Fibroblast of villous mesenchyme (primary cell): ENCODE measurements around the gene CDC14A. TPM values are rescaled to one million over a fixed set of nuclear protein-coding genes. Genes with fewer than 3 reads are reported as not detected.

Experiments
- DNase-seq: peaks from one replicate; pipeline ENCODE4 v3.0.0-alpha.2; 2010; ENCODE audit warnings: low read depth
- H3K4me3 ChIP-seq: 2 replicates; pipeline ENCODE4 v1.5.1; 2011; ENCODE audit warnings: low read depth, mild to moderate bottlenecking, low read length
- total RNA-seq: library from RNA; depleted of rRNA; stranded (reverse); fragments of >200 nt; gene quantifications from 2 replicates; pipeline ENCODE4 v1.2.3, GENCODE V29; 2012
- TF ChIP-seq, protein P1 (sequence below): IDR thresholded peaks from 2 replicates; pipeline ENCODE4 v1.5.1; 2012; ENCODE audit warnings: low read depth, mild to moderate bottlenecking, low read length; ENCODE audit not compliant: insufficient read depth

Gene CDC14A
- total RNA-seq, 1 donor, result 5.2 TPM

DNA sequence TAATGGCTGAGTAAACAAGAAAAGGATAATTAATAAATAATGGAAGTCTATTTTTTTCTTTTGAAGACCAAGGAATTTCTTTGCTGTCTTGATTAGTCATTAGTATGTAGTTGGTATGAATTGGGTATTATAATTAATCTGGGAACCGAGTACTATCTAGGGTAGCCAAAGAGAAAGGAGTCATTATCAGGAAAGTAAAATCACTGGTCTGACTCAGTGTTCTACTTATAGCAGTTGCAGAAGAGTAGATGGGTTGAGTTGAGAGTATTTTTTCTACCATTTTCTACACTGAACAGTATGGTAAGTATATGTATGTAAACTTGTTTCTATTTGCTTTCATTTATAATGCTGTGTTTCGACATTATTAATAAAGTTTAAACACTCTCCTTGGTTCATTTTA is 26.6 kb downstream of the CDC14A start:
- DNase-seq, result no peak
- no peak overlapping the region for H3K4me3 ChIP-seq
- TF ChIP-seq, protein P1, sequence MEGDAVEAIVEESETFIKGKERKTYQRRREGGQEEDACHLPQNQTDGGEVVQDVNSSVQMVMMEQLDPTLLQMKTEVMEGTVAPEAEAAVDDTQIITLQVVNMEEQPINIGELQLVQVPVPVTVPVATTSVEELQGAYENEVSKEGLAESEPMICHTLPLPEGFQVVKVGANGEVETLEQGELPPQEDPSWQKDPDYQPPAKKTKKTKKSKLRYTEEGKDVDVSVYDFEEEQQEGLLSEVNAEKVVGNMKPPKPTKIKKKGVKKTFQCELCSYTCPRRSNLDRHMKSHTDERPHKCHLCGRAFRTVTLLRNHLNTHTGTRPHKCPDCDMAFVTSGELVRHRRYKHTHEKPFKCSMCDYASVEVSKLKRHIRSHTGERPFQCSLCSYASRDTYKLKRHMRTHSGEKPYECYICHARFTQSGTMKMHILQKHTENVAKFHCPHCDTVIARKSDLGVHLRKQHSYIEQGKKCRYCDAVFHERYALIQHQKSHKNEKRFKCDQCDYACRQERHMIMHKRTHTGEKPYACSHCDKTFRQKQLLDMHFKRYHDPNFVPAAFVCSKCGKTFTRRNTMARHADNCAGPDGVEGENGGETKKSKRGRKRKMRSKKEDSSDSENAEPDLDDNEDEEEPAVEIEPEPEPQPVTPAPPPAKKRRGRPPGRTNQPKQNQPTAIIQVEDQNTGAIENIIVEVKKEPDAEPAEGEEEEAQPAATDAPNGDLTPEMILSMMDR, result no peak

DNA sequence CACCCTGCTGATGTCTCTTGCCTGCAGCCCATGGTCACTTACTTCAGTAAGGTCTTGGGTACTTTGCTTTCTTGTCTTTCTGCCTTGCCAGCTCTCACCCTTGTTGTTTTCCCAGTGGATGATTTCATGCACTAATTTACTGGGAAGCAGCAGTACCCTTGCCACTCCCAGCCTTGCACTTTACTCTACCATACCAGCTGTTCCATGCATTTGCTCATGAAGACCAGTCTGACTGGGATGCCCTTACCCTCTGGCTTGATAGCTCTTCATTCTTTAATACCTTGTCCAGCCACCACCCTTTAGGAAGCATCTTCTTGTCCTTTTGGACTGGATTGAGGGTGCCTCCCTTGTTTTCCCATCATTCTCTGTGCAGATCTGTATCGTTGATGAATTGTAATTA is 28.3 kb downstream of the CDC14A start:
- no peak for DNase-seq
- TF ChIP-seq, protein P1, result no peak
- H3K4me3 ChIP-seq, result no peak overlapping the region

DNA sequence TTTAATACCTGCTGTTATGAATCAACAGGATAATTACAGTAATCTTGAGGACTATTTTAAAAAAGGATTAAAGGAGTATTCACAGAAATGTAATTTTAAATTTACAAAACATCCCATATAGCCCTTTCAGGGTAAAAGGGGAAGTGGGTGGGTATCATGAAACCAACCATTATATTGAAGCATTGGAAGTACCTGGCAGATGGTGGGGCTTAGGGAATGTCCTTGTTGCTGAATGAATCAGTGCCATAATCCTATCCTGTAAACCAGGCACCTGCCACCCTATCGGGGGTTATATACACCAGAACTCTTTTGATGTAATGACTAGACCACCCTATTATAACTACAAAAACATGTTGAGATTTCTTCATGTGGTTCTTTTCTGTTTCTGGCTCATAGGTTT is 30.4 kb downstream of the CDC14A start:
- no peak for DNase-seq
- TF ChIP-seq, protein P1, result no peak
- no peak overlapping the region for H3K4me3 ChIP-seq

DNA sequence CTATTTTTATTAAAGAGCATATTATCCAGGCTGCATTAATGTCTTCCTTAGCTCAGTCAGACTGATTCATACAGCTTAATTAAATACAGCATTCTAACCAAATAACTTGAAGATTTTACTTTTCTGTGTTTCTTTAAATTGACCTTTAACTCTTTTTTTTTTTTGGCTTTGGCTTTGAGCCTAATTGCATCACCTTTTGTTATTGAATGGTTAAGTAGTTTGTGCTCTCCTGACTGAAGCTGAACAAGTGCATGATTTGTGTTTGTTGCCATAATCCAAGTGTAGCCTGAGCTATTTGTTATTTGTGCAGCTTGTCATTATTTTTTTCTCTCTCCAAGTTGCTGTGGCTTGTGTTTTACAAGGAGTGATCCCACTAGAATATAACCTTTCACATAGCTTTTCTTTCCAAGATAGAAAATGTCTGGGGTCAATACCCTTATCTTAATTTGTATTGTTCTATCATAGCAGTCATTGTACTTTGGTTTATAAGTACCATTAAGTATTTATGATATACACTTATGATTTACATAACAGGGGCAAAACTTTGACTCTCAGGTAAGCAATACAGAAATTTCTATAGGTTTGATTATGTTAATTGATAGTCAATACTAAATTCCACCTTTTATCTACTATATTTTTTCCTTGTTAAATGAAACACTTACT is 31.6 kb downstream of the CDC14A start:
- H3K4me3 ChIP-seq, result no peak overlapping the region
- no peak for DNase-seq
- TF ChIP-seq, protein P1, result no peak

DNA sequence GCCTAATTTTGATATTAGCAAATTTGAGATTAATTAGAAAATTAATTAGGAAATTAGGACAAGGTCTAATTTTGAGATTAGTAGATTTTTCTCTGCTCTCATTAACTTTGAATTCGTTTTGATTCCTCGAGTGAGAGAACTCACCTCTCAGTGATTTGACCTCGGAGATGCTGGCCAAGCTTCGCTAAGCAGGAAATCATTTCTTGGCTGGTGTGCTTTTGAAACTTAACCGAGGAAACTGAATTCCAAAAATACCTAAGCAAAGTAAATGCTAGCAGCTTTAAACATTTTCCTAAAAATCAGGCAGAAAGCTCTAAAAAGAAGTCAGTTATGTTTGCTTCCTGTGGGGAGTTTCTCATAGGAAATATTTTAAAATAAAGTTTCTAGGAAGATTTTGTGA is 34.9 kb downstream of the CDC14A start:
- TF ChIP-seq, protein P1, result no peak
- DNase-seq, result peak; percentile 25
- H3K4me3 ChIP-seq, result no peak overlapping the region

DNA sequence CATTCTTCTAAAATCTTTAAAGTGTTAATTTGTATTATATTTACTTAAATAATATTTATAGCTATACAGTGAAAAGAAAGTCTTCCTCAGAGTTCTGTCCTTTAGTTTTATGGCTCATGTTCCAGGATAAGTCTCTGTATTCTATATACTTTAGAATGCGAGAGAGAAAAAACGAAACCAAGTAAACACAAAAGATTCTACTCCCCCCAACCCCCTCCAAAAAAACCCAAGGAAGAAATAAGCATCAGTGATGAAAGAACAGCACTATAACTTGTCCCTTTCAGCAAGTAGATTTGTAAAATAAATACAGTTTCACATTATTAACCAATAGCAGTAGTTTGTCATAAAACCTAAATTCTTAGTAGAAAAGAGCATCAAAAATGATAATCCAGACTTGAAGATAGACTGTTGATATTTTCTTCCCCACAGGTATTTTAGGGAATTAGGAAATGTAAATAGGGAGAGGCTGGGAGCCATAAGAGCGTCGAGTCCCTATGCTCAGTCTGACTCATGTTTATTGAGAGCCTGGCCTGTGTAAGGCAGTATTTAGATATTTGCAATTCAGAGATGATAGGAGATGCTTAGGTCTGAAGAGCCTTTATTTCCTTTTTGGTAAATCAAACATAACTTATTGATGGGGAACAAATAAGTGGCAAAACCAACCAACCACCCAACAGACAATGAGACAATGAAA is 35.5 kb downstream of the CDC14A start:
- no peak overlapping the region for H3K4me3 ChIP-seq
- peak; percentile 65 for DNase-seq
- TF ChIP-seq, protein P1, result no peak
